HUDEP-2 (cell line): ENCODE measurements around the gene SMAD7.

ENCODE experiments used
- DNase-seq, 76 experiments: peaks; one replicate each; lab custom pipeline; 2025; ENCODE audit not compliant: unreplicated experiment in 76 of 76; lab: John Stamatoyannopoulos, UW

The SMAD7 gene

DNA sequence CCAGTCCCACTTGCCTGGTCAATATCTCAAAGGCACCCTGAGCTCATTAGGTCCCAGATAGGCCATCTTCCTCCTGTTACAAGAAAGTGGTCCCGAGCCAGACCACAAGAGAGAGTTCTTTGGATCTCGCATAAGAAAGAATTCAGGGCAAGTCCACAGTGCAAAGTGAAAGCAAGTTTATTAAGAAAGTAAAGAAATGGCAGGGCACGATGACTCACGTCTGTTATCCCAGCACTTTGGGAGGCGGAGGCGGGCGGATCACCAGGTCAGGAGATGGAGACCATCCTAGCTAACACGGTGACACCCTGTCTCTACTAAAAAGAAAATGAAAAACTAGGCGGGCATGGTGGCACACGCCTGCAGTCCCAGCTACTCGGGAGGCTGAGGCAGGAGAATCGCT is 10.8 kb upstream of the SMAD7 start:
- no peak for DNase-seq

DNA sequence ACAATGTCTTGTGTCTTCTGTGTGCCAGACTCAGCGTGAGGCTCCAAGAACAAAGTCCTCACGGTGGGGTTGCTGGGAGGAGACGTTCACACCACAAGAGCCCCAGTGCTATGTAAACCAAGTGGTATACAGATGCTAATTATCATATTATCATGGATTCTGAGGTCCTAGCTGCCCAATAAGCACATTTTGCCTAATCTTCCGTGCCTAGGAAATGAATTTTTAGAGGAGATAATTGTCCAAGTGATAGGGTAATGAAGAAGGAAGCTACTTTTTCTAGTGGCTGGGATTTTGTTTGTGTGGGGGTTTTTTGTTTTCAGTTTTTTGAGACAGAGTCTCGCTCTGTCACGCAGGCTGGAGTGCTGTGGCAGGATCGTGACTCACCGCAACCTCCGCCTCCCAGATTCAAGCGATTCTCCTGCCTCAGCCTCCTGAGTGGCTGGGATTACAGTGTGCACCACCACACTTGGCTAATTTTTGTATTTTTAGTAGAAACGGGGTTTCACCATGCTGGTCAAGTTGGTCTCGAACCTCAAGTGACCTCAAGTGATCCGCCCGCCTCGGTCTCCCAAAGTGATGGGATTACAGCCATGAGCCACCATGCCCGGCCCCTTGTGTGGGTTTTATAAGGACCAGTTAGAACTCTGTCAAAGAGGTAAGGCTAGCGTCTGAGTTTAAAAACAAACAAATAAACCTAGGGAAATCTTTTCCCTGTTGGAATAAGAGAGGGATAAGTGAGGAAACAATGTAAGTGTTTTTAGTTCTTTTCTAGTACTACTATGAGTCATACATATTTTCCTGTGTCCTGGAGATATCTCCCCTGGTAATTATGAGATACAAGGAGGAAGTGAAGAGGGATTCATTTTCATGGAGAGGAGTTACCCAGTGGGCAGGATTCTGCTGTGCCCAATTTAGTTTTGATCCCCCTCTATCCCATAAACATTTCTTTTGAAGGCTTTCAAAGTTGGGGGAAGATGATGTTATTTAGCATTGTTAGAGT is 9.5 kb upstream of the SMAD7 start:
- DNase-seq: no peak

DNA sequence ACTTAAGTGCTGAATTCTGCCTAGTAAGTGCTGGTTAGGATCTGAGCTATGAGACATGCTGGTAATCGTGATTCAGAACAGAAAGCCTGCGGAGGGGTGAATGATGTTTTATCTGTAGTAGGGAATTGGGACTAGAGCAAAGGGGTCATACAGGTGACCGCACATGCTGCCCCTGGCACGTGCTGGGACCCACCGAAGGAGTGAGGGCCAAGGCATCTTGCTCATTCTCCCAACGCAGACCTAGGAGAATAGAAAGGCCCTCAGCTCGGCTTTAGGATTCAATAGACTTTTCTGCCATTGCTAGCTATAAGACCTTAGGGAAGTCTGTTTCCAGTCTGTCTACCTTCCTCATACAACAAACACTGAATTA is 8.8 kb upstream of the SMAD7 start:
- DNase-seq: no peak

GRCh38 chr18:48958951-48959350 is 8.2 kb upstream of the SMAD7 start:
- DNase-seq: no peak

DNA sequence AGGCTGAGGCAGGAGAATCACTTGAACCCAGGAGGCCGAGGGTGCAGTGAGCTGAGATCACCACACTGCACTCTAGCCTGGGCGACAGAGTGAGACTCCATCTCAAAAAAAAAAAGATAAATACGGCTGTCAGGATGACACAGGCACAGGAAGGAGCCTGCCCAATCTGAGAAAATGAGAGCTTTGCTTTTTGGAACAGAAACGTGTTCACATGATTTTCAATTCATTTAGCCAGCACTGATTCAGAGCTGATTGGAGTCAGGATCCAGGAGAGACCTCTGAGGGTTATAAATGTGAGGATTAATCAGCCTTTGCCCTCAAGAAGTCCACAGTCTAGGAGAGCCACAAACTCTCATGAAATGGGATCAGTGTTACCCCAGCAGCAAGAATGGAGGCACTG is 6.9 kb upstream of the SMAD7 start:
- no peak for DNase-seq

DNA sequence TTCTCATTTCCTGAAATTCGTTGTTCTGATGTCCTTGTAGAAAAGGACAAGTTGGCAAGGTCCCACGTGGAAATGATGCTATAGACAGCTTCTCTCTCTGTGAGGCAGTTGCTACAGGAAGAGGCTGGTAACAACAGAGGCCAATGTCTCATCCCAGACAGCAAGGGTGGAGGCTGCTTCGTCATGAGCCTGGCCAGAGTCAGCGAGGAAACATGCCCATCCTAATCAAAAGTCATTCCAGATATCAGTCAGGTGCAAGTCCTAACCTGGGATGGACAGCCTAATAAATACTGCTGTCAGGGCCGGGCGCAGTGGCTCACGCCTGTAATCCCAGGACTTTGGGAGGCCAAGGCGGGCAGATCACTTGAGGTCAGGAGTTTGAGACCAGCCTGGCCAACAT is 6.4 kb upstream of the SMAD7 start:
- no peak for DNase-seq

DNA sequence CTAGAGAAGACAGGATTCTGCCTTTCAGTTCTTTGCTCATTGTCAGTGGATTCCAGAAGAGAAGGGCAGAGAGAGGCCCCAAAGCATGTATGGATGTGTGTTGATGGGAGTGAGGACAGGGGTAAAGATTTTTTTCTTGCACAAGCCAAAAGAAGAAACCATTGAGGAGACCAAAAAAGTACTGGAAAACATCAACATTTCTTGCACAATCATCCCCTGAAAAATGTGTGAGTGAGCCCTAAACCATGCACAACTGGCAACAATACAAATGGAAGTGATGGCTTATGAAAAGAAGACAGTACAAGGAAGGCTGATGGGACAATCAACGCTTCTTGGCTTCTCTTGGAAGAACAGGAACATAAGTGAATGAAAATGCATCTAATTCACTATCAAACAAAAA is 5.6 kb upstream of the SMAD7 start:
- no peak for DNase-seq

DNA sequence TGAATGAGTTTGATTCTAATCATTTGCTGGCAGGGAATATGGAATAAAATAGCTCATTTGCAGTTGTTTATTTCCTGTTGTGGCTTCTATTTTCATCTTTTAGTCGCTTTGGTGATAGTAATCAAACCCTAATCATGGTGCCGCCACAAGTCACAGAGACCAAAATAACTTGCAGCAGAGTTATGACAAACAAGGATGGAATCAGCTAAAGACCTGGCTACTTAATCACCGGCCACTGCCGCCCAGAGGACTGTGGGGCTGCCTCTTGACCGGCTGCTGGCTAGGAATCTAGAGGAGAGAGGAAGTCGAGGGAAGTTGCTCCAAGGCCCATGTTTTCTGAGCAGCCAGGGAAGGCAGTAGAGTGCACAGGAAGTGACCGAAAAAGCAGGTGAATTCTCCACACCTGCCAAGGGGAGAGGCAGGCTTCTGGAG is 5.1 kb upstream of the SMAD7 start:
- DNase-seq: no peak

GRCh38 chr18:48954886-48955819 is 4.4 kb upstream of the SMAD7 start:
- DNase-seq: no peak

DNA sequence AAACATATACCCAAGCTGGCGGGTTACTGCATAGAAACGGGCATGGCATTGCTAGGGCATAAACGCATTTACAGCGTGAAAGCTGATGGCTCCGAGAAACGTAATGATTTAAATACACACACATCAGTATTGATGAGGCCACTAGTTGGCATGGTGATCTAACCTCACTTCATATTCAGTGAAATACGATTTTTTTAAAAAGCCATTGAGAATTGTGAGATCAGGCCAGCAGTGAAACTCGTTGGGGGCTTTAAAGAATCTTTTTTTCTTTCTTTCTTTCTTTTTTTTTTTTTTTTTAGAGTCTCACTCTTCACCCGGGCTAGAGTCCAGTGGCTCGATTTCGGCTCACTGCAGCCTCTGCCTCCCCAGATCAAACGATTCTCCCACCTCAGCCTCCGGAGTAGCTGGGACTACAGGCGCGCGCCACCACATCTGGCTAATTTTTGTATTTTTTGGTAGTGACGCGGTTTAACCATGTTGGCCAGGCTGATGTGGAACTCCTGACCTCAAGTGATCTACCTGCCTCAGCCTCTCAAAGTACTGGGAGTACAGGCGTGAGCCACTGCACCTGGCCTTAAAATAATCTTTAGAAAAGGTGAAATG is 2.4 kb upstream of the SMAD7 start:
- no peak for DNase-seq

DNA sequence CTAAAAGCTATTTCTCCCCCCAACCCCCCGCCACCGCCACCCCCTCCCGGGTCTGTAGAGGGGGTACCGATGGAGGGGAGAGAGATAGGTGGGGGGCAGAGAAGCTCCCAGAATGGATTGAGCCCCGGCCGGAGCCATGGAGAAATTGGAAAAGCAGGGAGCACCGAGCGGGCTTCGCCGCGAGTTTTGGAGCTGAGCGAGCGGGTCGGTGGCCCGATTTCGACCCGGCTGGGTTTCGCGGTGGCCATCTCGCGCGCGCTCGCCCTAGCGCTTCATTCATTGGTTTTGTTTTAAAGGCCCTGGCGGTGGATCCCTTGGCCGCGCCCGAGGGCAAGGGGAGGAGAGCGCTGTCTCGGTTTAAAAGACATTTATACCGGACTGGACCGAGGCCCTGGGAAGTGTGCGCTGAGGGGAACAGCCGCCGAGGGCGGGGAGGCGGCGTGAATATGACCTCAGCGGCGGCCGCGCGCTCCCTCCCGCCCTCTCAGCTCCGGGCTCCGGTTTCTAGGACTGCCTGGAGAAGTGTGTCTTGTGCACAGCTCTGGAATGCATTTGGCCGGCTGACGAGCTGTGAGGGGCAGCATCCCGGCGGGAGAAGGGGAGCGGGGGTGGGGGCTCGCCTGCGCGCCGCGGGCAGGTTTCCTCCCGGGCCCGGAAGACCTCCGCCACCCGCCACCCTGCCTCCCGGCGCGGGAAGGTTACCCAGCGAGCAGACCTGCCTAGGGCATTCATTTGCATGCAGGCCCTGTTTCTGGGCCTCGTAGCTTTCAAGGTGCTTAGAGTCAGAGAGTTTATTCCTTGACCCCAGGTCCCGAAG is 1.7 kb upstream of the SMAD7 start:
- DNase-seq: peak in 17 of 76 experiments; percentile 8 to 60 (median 27)

DNA sequence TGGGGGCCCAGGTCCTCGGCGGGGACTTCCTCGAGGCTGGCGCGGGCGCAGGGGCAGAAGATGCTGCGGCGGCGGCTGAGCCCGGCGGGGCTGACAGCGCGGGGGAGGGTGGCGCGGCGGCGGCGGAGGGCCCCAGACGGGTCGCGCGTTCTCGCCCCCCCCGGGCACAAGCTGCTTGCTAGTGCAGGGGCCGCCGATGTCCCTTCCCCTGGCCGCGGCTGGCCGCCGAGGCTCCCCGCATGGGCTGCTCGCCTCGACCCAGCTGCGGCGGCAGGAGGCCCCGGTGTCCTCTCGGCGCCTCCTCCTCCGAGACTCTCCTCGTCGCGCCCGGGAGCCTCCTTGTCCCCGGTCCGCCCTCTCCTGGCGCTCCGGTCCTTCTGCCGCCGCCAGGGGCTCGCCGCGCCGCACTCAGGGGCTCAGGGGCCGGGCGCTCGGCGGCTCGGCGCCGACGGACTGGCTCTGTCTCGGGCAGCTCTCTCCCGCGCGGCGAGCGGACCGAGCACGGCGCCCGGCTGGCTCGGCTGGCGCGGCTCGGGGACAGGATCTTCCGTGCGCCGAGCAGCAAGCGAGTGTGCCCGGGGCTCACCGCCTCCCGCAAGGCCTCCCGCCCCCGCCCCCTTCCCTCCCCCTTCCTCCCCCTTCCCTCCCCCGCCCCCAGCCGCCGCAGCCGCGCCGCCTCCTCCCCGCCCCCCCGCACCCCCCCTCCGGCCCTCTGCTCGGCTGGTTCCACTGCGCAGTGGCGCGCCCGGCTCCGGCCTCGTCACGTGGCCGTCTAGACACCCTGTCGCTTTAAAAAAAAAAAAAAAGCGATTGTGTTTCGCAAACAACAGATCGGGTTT is 902 bp upstream of the SMAD7 start:
- DNase-seq: peak in 51 of 76 experiments; percentile 3 to 66 (median 40)

GRCh38 chr18:48949606-48950535 is 894 bp downstream of the SMAD7 start:
- peak in 3 of 76 experiments; percentile 12 to 24 (median 16) for DNase-seq

GRCh38 chr18:48949050-48949605 is 1.6 kb downstream of the SMAD7 start:
- no peak for DNase-seq

DNA sequence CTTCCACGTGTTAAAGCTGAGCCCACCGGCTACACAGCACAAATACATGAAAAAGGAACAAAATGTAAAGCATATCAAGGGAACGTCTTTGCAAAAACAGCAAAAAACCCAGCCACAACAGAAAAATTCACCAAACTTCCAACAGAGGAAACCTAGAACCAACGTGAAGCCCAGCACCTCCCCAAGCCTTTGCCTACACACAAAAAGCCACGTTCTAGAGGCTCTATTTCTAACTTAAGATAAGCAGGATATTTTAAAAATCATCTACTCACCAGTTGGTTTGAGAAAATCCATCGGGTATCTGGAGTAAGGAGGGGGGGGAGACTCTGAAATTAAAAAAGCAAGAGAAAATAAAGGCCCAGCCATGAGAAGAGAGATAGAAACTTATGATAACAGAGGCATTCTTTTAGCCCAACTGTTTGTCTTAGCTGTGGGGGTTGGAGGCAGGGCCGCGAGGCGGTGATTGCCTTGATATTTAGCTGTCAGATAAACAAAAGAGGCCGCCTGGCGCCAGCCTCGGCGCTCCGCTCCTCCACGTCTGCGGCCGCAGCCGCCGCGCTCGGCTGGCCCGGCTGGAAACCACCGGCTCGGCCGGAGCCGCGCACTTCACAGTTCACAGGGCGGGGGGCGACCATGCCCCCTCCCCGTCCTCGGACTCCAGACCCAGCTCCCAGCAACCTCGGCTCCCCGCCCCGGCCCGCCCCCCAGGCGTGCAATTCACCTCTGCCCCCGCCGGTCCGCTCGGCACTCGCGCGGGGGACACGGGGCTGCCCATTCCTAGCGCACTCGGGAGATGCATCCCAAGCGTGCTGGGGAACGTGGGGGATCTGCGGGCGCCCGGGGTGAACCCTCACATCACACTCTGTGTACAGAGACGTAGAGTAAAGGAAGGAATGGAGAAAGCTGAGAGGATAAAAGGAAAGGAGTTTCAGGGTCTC is 2.4 kb downstream of the SMAD7 start:
- peak in 41 of 76 experiments; percentile 3 to 63 (median 32) for DNase-seq

GRCh38 chr18:48947560-48947959 is 3.2 kb downstream of the SMAD7 start:
- DNase-seq: no peak

DNA sequence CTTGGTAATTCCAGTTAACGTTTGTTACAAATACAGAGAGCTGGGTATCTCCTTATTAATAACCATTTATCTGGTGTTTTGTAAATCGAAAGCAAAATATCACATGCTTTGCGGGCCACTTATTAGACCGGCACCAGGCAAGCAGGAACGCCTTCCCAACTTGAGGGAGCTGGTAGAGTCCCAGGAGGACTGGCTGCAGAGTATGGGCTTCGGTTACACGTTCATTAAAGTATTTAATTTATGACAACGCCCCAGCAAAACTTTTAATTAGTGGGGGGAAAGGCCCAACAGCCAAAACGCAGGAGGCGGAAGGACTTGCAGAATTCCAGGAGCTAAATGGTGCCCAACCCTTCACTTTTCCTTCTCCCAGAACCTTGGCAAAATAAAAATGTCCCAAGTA is 3.7 kb downstream of the SMAD7 start:
- DNase-seq: no peak
